ENCODE measurements around the gene PMFBP1.

Gene PMFBP1

GRCh38 chr16:72125635-72126428, 46.1 kb downstream of the PMFBP1 start:
- DNase-seq, result no peak

GRCh38 chr16:72124761-72125634, 47.0 kb downstream of the PMFBP1 start:
- peak; percentile 15 to 58 for DNase-seq

GRCh38 chr16:72124148-72124547, 47.8 kb downstream of the PMFBP1 start:
- DNase-seq, result no peak

GRCh38 chr16:72123426-72123825, 48.5 kb downstream of the PMFBP1 start:
- DNase-seq, result no peak

GRCh38 chr16:72122916-72123315, 49.0 kb downstream of the PMFBP1 start:
- DNase-seq, result no peak

GRCh38 chr16:72122308-72122707, 49.6 kb downstream of the PMFBP1 start:
- DNase-seq, result no peak

- DNase-seq, result no peak
Observed at GRCh38 chr16:72120026-72120425, 51.9 kb downstream of the PMFBP1 start.

- DNase-seq, result no peak
Observed at GRCh38 chr16:72113616-72113945, 58.4 kb downstream of the PMFBP1 start.

- no peak for DNase-seq
Observed at GRCh38 chr16:72112906-72113615, 58.9 kb downstream of the PMFBP1 start.

GRCh38 chr16:72112452-72112792, 59.5 kb downstream of the PMFBP1 start:
- no peak for DNase-seq

- no peak for DNase-seq
Observed at GRCh38 chr16:72111657-72112451, 60.1 kb downstream of the PMFBP1 start.

GRCh38 chr16:72110662-72111615, 61.0 kb downstream of the PMFBP1 start:
- DNase-seq, result no peak

- DNase-seq, result no peak
Observed at GRCh38 chr16:72109966-72110530, 61.9 kb downstream of the PMFBP1 start.

- DNase-seq, result no peak
Observed at GRCh38 chr16:72109300-72109699, 62.7 kb downstream of the PMFBP1 start.

GRCh38 chr16:72108353-72109102, 63.4 kb downstream of the PMFBP1 start:
- DNase-seq, result no peak

GRCh38 chr16:72107371-72107770, 64.6 kb downstream of the PMFBP1 start:
- DNase-seq, result no peak

- no peak for DNase-seq
Observed at GRCh38 chr16:72105978-72106377, 66.0 kb downstream of the PMFBP1 start.

GRCh38 chr16:72104905-72105304, 67.0 kb downstream of the PMFBP1 start:
- no peak for DNase-seq

- DNase-seq, result no peak
Observed at GRCh38 chr16:72101195-72101594, 70.8 kb downstream of the PMFBP1 start.

- DNase-seq, result peak; percentile 16 to 60
Observed at GRCh38 chr16:72099377-72099818, 72.6 kb downstream of the PMFBP1 start.

Measured in NCI-H526 (cell line).